ENCODE results near the gene SH2D3C.

SH2D3C gene

GRCh38 chr9:127808347-127809001 lies 30.0 kb upstream of the SH2D3C start:
- no peak for DNase-seq

- no peak for DNase-seq
These were observed 28.4 kb upstream of the SH2D3C start for GRCh38 chr9:127806871-127807270.

GRCh38 chr9:127805620-127806019 lies 27.2 kb upstream of the SH2D3C start:
- DNase-seq = no peak

- no peak for DNase-seq
These were observed 25.3 kb upstream of the SH2D3C start for GRCh38 chr9:127803507-127804352.

- peak; percentile 40 to 95 (median 82) for DNase-seq
These were observed 24.3 kb upstream of the SH2D3C start, which contains the start of gene FPGS for GRCh38 chr9:127802576-127803443. FPGS (plus strand) TSS chr9:127802882; CDS start chr9:127802925, 43 bp downstream.

GRCh38 chr9:127801955-127802575 lies 23.6 kb upstream of the SH2D3C start:
- no peak for DNase-seq

- DNase-seq = no peak
These were observed 18.4 kb upstream of the SH2D3C start for GRCh38 chr9:127796852-127797370.

GRCh38 chr9:127796225-127796813 lies 17.9 kb upstream of the SH2D3C start:
- no peak for DNase-seq

GRCh38 chr9:127794001-127794791 lies 15.7 kb upstream of the SH2D3C start:
- no peak for DNase-seq

- DNase-seq = no peak
These were observed 14.7 kb upstream of the SH2D3C start for GRCh38 chr9:127793093-127793708.

GRCh38 chr9:127792417-127793031 lies 14.1 kb upstream of the SH2D3C start:
- no peak for DNase-seq

- no peak for DNase-seq
These were observed 12.6 kb upstream of the SH2D3C start for GRCh38 chr9:127791085-127791484.

GRCh38 chr9:127790094-127790855 lies 11.8 kb upstream of the SH2D3C start:
- DNase-seq = no peak

GRCh38 chr9:127789179-127789578 lies 10.7 kb upstream of the SH2D3C start:
- DNase-seq = no peak

- peak in 1 of 51 donors; percentile 24 for DNase-seq
These were observed 10.0 kb upstream of the SH2D3C start for GRCh38 chr9:127788337-127789011.

- DNase-seq = no peak
These were observed 8.3 kb upstream of the SH2D3C start for GRCh38 chr9:127786773-127787104.

- DNase-seq = peak in 50 of 51 donors; percentile 45 to 91 (median 80)
These were observed 7.7 kb upstream of the SH2D3C start, which contains the start of gene CDK9 for GRCh38 chr9:127785933-127786772. CDK9 (plus strand) TSS chr9:127786034; CDS start chr9:127786149, 115 bp downstream.
